GM19238 (cell line): ENCODE results near the gene ESYT1.

ENCODE experiments used
- DNase-seq: peaks from one replicate; pipeline ENCODE4 v3.0.0; 2011; ENCODE audit warnings: low spot score; ENCODE audit not compliant: insufficient read length

Gene ESYT1

GRCh38 chr12:56126732-56127239 is 1.3 kb upstream of the ESYT1 start:
- DNase-seq: no peak

- DNase-seq: no peak
Measured at GRCh38 chr12:56127485-56127887, 581 bp upstream of the ESYT1 start.

- DNase-seq: no peak
Measured at GRCh38 chr12:56128670-56129205, 671 bp downstream of the ESYT1 start.

GRCh38 chr12:56129206-56129941 is 1.3 kb downstream of the ESYT1 start:
- DNase-seq: peak; percentile 44

GRCh38 chr12:56129942-56130495 is 2.0 kb downstream of the ESYT1 start:
- no peak for DNase-seq

GRCh38 chr12:56130876-56131275 is 2.8 kb downstream of the ESYT1 start:
- DNase-seq: no peak

GRCh38 chr12:56134897-56135296 is 6.8 kb downstream of the ESYT1 start:
- DNase-seq: no peak

GRCh38 chr12:56137853-56138571 is 9.9 kb downstream of the ESYT1 start:
- DNase-seq: no peak

- DNase-seq: no peak
Measured at GRCh38 chr12:56141946-56142784, 14.1 kb downstream of the ESYT1 start.

GRCh38 chr12:56143217-56143616 is 15.2 kb downstream of the ESYT1 start:
- DNase-seq: no peak

GRCh38 chr12:56143870-56144269 is 15.8 kb downstream of the ESYT1 start:
- no peak for DNase-seq

GRCh38 chr12:56145217-56145616 is 17.1 kb downstream of the ESYT1 start:
- DNase-seq: no peak

- DNase-seq: no peak
Measured at GRCh38 chr12:56146492-56147460, 18.7 kb downstream of the ESYT1 start.

GRCh38 chr12:56150563-56150962 is 22.5 kb downstream of the ESYT1 start:
- DNase-seq: no peak

- DNase-seq: no peak
Measured at GRCh38 chr12:56151672-56152131, 23.6 kb downstream of the ESYT1 start.

- DNase-seq: peak; percentile 90
Measured at GRCh38 chr12:56152132-56152755, 24.2 kb downstream of the ESYT1 start, which contains the start of gene MYL6B. Gene MYL6B (plus strand): TSS chr12:56152587. CDS start chr12:56153919, 1,332 bp downstream.

- DNase-seq: no peak
Measured at GRCh38 chr12:56152756-56153677, 24.9 kb downstream of the ESYT1 start.

- DNase-seq: no peak
Measured at GRCh38 chr12:56153678-56154065, 25.6 kb downstream of the ESYT1 start.
